ENCODE data around the gene SMARCC1.

The SMARCC1 gene

DNA sequence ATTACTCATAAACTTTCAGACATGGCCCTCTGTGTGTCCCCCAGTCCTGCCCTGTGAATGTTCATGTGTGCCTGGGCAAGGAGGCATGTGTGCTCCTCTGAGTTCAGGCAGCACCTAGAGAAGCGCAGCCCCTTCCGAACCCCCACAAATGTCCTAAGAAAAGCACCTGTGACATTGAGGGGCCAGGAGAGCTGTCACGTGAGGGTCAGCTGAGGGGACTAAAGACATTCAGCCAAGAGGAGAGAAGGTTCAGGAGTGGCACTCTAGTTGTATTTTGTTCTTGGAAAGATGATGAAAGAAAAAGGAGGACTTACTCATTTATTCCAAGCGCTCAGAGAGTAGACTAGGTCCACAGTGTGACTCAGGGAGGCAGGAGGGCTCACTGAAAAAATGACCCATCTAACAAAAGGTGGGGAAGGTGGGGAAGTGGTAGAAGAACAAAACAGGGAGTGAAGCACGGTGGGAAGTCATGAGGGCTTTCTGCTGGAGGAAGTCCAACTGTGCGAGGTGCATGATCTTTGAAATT, 240.0 kb downstream of the SMARCC1 start:
- ATAC-seq = peak; percentile 16
- no peak for DNase-seq

DNA sequence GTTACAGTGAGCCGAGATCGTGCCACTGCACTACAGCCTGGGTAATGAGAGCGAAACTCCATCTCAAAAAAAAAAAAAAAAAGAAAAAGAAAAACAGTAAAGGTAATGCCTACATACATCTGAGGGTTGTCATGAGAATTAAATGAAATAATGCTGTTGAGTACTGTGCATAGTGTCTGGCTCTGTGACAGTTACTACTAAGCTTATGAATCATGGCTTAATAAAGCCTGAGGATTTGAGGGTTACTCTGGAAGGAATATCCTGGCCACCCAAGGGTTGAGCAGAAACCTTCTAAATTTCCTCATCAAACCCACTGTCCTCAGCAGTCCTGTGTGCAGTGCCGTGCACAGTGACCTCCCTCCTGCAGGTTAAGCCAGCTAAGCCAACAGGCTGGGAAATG, 241.4 kb downstream of the SMARCC1 start:
- ATAC-seq (no peak), DNase-seq (no peak)

DNA sequence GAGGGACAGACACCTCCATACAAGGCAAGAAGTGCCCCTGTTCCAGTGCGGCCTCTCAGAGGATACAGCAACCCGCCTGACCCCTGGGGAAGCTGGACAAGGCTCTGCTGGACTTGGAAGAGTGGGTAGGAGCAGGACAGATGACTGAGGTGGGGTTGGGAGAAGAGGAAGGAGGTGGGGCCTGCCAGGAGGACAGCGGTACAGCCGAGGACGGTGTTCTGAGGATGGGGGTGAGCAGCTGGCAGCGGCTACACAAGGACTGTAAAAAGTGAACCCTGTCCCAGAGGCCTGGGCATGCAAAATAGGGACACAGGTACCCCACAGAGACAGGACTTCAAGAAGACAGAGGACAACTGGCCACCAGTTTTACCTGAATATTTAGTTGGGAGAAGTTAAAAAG, 244.7 kb downstream of the SMARCC1 start:
- ATAC-seq (no peak), DNase-seq (no peak)

DNA sequence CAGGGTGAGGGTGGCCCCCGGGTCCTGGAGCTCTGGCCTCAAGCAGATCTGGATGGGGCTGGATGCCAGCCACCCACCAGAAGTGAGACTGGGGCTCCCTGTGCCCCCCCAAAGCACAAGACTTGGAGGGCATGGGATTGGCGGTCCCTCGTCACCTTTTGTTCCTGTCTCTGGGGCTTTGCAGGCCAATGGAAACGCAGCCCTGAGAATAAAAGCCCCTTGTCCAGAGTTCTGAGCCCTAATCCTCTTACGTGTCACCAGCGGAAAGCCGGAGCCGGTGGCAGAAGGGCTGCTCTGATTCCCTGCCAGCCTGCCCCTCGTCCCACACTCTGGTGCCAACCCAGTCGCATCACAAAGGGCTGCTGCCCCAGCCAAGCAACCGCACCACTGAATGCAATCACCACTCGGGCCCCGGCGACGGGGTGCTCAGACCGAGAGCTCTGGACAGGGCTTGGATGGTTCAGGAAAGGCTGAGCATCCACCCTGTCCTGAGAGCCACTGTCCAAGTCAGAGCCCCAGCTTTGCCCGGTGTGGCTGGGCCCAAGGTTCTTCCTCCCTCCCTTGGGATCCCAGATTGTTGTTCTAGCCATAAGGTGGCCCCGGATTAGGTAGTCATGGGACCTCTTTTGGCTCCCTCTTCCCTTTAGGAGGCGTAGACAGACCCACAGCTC, 245.3 kb downstream of the SMARCC1 start:
- ATAC-seq = no peak
- DNase-seq = no peak

Data from stimulated activated naive CD8-positive, alpha-beta T cell treated with anti-CD3 and anti-CD28 coated beads, Interleukin-15, Interleukin-2, amounts not matched to agents 100 U/mL and 50 U/mL, for 24 hours (primary cell).